Stimulated activated CD4-positive, alpha-beta T cell treated with anti-CD3 and anti-CD28 coated beads, TNF-alpha, amount 100 ng/mL, for 48 hours (primary cell): ENCODE data around the gene YBX3.
A peak's percentile ranks its signal among the peaks of the same experiment; 100 is the strongest.
"Not testable (repeated sequence)": the region's sequence is repeated elsewhere in the genome, so short reads cannot be mapped to it uniquely, and the experiment has no call there.

Experiments used
- DNase-seq, 3 donors: peaks; one replicate each; pipeline ENCODE4 v3.0.0-alpha.2; 2020; ENCODE audit warnings: low read depth in 3 of 3

Gene YBX3

DNA sequence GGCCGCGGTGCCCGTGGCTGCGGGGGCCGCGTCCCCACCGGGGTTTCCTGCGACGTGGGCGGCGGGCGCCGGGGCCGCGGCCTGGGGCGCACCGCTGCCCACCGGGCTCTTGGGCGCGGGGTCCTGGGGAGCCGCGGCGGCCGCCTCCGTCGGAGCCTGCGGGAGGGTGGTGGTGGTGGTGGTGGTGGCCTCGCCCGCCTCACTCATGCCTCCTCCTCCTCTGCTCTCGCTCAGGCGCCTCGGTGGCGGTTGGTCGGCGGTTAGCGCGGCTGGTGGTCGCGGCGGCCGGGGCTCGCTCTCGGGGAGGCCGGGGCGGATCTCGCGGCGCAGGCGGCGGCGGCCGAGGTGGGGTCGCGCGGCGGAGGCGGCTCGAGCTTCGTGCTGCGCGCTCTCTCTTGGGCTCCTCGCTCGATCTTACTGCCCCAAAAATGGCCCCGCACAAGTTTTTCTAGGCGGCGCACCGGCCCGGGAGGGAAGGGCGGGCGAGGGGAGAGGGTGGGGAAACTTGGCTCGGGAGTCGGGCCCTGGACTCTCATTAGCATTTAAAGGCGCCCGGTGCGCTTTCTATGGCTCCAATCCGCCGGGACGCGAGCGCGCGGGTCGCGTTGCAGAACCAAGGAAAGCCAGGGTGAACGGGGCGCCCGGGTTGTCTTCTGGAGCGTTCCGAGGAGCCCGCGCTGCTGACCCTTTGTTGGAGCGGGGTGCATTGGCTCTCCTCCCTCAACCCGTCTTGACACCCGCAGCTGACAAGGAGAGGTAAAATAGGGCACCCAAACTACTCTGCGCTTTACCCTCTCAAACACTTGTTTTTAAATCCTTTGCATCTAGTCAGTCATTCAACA is at the start of gene YBX3:
Gene YBX3 (minus strand): TSS at position 419 of the 842 bp plus-strand sequence. CDS start 212 bp downstream, at position 207.
- peak; percentile 12 to 28 (median 16) for DNase-seq

DNA sequence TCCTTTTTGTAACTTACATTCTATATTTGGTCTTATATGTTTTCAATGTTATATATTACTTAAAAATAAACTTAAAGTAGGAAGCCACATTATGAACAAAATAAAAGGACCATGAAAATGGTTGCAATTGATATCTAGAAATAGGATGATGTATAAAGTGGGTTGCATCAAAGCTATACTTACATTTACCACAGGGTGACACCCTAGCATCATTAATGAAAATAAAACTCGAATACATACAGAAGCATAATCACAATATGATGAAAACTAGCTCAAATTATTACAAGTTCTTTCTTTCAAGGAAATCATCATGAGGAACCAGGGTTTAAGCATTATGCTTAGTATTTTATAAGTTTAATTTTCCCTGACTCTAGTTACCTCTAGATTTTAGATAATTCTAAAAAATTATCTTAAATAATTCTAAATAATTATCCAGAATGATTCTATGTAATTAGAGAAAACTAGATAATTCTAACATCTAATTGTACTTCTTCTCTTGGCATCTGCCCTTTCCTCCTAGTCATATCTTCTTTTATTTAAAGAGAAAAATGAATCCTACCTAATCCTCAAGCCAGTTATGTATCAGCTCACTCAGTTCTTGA is 48.1 kb upstream of the YBX3 start:
- DNase-seq = no peak

DNA sequence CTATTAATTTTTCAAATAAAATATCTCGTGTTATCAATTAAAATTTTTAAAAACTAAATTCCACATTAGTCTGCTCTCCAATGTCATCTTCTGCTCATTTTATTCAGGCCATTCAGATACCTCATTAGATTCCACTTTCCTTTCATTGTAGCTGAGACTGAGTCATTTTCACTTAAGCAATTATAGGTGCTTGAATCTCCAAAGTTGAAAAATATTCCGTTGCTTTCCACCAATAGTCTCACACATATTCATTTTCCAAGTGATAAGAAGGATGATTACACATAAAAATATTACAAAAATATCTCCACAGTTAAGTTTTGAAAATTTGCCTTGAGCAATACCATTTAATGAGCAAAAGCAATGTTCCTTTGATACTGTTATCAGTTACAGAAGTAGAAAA is 36.5 kb upstream of the YBX3 start:
- DNase-seq = no peak

- DNase-seq = no peak
Observed at GRCh38 chr12:10756194-10756593, 33.1 kb upstream of the YBX3 start.

GRCh38 chr12:10753059-10753458 is 29.9 kb upstream of the YBX3 start:
- DNase-seq = no peak

GRCh38 chr12:10750385-10750727 is 27.2 kb upstream of the YBX3 start:
- no peak for DNase-seq

GRCh38 chr12:10749700-10750384 is 26.7 kb upstream of the YBX3 start:
- peak; percentile 30 to 53 (median 41) for DNase-seq

DNA sequence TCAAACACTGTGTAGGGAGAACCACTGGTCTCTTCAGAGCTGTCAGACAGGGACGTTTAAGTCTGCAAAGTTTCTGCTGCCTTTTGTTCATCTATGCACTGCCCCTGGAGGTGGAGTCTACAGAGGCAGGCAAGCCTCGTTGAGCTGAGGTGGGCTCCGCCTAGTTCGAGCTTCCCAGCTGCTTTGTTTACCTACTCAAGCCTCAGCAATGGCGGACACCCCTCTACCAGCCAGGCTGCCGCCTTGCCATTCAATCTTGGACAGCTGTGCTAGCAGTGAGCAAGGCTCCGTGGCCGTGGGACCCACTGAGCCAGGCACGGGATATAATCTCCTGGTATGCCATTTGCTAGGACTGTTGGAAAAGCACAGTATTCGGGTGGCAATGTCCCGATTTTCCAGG is 24.6 kb upstream of the YBX3 start:
- DNase-seq = no peak

DNA sequence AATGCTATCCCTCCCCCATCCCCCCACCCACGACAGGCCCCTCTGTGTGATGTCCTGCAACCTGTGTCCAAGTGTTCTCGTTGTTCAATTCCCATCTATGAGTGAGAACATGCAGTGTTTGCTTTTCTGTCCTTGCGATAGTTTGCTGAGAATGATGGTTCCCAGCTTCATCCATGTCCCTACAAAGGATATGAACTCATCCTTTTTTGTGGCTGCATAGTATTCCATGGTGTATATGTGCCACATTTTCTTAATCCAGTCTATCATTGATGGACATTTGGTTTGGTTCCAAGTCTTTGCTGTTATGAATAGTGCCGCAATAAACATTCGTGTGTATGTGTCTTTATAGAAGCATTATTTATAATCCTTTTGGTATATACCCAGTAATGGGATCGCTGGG is 20.3 kb upstream of the YBX3 start:
- not testable (repeated sequence) for DNase-seq

- DNase-seq = no peak
Observed at GRCh38 chr12:10741845-10742244, 18.7 kb upstream of the YBX3 start.

DNA sequence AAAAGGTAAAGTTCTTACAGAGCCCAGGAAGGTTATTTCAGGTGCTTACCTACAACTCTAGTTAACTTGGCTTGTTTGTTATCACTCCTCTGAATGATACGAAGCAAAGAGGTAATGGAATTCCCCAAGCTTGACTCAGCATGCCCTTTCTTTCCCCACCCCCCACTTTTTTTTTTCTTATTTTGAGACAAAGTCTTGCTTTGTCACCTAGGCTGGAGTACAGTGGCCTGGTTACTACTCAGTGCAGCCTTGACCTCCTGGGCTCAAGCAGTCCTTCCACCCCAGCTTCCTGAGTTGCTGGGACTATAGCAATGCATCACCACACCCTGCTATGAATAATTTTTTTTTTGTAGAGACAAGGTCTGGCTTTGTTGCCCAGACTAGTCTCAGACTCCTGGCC is 17.1 kb upstream of the YBX3 start:
- DNase-seq = no peak

DNA sequence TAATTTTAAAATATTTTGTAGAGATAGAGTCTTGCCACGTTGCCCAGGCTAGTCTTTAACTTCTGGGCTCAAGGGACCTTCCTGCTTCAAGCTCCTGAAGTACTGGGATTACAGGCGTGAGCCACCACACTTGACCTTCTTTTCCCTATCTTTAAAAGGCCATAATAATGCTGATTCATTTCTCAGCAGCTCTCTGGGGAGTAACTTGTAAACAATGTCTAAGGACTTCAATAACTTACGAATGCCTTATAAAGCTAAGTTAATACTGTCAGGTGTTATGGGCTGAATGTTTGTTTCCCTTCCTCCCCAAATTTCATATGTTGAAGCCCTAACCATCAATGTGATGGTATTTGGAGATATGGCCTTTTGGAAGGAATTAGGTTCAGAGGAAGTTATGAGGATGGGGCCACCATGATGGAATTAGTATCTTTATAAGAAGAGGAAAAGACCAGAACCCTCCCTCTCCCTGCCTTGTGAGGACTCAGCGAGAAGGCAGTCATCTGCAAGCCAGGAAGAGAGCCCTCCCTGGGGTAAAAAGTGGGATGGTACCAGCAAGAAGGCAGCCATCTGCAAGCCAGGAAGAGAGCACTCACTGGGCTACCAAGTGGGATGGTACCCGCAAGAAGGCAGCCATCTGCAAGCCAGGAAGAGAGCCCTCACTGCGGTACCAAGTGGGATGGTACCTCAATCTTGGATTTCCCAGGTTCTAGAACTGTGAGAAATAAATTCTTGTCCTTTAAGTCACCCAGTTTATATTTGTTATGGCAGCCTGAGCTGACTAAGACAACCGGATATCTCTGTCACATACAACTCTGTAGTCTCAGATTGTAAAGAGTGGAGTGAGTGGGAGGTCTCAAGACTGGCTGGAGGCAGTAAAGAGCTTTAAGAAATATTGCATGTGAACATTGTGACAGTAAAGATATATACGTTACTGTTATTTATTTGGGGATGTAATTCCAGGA is 16.3 kb upstream of the YBX3 start:
- DNase-seq = no peak

DNA sequence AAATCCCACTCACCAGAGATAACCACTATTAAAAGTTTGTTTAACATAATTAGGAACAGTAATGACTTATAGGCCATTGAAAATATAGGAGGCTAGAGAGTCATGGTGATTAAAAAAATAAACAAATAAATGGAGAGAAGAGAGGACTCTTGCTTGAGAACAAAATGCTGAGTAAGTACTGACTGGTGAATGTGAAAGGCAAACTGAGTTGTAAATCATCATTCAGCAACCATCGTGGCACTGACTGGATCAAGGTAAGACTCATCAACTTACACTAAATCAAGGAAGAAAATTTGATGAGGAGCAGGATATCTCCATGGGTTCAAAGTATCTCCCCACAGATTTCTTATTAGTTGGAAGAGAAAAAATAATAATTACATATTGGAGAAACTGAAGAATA is 14.1 kb upstream of the YBX3 start:
- DNase-seq = no peak

- no peak for DNase-seq
Observed at GRCh38 chr12:10736463-10736862, 13.3 kb upstream of the YBX3 start.

- no peak for DNase-seq
Observed at GRCh38 chr12:10735428-10735827, 12.3 kb upstream of the YBX3 start.

DNA sequence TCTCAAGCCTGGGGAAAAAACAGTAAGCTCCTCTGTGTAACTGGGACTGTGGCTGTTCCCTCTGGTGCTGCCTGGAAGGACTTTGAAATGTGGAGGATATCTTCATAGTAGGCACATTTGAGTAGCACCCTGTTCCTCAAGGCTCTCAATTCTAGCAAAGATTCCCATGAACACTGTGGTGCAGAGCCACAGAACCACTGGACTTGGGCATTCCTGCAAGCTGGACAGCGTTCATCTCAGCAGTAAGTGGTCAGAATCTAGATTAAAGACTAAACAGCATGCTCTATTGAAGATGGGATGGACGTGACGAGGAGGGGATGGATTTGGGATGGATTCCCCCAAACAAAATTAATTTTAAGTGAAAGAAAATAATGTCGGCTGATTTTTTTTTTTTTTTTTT is 9.4 kb upstream of the YBX3 start:
- no peak for DNase-seq

DNA sequence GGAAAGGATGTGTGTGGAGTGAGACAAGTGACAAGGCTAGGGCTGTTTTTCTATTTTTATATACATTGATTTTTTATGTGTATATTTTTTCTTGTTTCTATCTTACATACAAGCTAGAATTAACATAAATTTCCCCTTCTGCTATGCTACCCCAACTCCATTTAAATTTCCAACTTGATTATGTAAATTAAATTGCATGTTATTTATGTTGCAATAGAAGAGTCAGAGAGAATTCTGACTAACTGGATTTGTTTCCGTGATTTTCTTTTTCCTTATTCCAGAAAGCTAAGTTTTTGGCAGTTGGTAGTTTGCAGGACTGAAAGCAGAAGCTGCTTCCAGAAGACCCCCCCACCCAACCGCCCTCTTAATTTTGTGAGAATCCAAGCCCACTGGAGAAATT is 8.9 kb upstream of the YBX3 start:
- no peak for DNase-seq

DNA sequence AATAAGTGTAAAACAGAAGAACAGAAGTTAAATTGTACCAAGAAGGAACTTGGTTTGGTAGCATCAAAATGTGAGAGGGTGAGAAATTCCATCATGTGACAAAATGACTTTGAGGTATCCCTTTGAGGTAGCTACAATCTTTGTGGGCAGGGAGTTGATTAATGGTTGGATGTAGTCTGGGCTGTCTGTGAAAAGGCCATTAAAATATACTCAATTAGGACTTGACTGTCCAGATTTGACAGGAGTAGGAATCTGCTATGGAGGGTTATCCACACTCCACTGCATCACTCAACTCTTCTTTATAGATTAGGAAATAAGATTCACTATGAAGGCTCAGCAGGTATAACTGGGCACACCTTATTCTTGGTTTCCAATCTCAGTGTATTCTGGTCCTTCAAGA is 7.4 kb upstream of the YBX3 start:
- no peak for DNase-seq

DNA sequence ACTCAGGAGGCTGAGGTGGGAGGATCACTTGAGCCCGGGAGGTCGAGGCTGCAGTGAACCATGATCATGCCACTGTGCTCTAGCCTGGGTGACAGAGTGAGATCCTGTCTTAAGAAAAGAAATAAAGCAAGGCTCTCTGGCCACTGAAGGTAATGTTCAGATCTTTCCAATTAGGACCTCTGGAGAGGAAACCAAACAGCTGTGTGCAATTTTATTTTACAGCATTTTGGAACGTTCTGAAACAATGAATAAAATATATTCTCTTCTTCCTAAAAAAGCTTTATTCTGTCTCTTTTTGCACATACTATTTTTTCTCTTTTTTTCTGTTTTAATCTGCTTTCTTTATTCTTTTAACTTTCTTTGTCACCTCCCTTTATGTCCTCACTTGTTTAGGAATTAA is 5.0 kb upstream of the YBX3 start:
- no peak for DNase-seq

DNA sequence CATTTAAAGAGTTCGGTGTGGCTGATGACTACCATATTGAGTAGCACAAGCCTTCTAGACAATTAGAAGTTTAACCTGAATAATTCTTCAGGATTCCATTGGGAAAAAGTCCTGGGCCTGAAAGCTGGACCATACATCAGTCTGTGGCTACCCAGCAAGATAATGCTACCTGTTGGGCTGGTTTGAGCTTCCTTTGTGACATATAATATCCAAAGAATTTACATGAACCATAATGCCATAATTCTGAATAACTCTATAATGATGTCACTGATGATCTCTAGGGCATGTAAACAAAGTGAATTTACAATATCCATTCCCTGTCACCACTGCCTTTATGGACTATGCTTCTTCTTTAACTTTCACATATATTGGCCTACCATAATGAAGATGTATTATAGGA is 3.8 kb upstream of the YBX3 start:
- no peak for DNase-seq

DNA sequence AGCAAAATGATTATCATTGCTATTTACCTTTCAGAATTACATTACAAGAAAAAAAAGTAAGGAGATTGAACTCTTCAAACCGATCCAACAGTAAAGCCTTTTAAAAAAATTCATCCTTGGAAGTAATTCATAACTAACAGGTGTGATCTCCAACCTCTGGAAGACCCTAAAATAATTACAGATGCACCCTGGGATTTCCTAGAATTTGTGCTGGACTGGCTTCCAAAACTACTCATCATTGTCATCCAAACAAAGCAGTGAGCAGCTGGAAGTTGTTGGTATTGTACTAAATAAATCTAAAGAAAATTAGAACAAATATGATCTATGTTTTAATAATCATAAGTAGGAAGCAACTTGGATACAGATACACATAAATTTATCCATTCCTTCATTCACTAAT is 1.9 kb upstream of the YBX3 start:
- DNase-seq = no peak

DNA sequence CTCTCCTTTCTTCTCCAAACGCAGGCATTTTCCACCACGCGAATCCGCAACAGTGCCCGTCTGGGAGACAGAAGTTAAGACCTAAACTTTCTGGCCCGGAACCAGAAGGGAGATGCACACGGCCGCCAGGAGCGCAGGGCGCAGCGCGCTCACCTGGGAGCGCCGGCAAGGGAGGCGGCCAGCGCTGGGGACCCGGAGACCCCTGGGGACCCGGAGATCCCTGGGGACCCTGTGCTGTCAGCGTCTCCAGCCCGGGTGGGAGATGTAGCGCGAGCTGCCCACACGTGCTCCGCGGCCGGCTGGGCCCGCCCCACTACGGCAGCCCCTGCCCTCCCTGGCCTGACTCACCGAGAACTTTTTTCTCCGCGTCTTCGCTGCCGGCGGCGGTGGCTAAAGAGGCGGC is 620 bp downstream of the YBX3 start:
- peak; percentile 16 to 50 (median 24) for DNase-seq
